Measurements from ENCODE around the gene EIF4H.

DNA sequence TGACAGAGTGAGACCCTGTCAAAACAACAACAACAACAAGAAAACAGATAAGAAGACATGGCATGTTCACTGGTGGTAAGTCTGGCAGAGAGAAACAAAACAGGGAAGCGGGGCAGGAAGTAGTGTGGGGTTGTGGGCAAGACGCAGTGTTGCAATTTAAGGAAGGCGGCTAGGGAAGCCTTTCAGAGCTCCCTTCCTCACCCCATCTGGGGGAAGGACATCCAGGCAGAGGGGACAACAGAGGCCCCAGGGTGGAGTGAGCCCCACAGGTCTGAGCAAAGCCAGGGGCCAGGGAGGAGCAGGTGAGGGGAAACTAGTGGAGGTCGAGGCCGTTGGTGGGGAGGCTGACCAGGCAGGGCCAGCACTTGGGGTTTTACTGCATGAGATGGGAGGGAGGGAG is 52.5 kb downstream of the EIF4H start:
- TF ChIP-seq EZH2 (IDR thresholded peaks at IDR 0.05; ENCODE audit: insufficient read depth, poor library complexity, severe bottlenecking) = no peak
- TF ChIP-seq EZH2phosphoT487 (IDR thresholded peaks at IDR 0.05; ENCODE audit: insufficient read depth, low read depth) = no peak
